ENCODE data around the gene PRR33. TPM values are rescaled to one million over a fixed set of nuclear protein-coding genes. Genes with fewer than 3 reads are reported as not detected.

The PRR33 gene
- total RNA-seq, 2 experiments from 2014 or later: not detected

DNA sequence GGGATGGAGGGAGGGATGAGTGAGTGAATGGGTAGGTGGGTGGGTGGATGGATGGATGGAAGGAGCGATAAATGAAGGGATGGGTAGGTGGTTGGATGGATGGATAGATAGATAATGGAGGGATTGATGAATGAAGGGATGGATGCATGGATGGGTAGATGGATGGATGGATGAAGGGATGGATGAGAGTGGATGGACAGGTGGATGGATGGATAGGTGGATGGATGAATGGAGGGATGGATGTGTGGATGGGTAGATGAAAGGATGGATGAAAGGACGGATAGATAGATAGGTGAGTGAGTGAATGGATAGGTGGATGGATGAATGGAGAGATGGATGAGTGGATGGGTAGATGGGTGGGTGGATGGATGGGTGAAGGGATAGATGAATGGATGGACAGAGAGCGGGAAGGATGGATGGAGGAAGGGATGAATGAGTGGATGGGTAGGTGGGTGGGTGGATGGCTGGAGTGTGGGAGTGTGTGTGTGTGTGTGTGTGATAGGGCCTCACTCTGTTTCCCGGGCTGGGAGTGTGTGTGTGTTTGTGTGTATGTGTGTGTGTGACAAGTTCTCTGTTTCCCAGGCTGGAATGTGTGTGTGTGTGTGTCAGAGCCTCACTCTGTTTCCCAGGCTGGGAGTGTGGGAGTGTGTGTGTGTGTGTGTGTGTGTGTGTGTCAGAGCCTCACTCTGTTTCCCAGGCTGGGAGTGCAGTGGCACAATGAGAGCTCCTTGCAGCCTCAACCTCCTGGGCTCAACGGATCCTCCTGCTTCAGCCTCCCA, 2.1 kb upstream of the PRR33 start:
- Mint-ChIP-seq H3K9me3 (no peaks in the 10 kb centered on the region), H3K4me1 (ENCODE audit: low read depth) (peaks cover 19% of the 10 kb centered on the region), H3K36me3 (ENCODE audit: low read depth) (peaks cover 4% of the 10 kb centered on the region), H3K27ac (peak overlapping the region; percentile 29), H3K4me3 (no peak overlapping the region), H3K27me3 (peaks cover 7% of the 10 kb centered on the region)
- TF ChIP-seq, protein P1, sequence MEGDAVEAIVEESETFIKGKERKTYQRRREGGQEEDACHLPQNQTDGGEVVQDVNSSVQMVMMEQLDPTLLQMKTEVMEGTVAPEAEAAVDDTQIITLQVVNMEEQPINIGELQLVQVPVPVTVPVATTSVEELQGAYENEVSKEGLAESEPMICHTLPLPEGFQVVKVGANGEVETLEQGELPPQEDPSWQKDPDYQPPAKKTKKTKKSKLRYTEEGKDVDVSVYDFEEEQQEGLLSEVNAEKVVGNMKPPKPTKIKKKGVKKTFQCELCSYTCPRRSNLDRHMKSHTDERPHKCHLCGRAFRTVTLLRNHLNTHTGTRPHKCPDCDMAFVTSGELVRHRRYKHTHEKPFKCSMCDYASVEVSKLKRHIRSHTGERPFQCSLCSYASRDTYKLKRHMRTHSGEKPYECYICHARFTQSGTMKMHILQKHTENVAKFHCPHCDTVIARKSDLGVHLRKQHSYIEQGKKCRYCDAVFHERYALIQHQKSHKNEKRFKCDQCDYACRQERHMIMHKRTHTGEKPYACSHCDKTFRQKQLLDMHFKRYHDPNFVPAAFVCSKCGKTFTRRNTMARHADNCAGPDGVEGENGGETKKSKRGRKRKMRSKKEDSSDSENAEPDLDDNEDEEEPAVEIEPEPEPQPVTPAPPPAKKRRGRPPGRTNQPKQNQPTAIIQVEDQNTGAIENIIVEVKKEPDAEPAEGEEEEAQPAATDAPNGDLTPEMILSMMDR (IDR thresholded peaks at IDR 0.05): no peak
- Histone ChIP-seq H3K9me3 (ENCODE audit: control insufficient read depth in 1 of 2, insufficient read depth in 1 of 2, low read length in 2 of 2) (no peaks in the 10 kb centered on the region), H3K27ac (ENCODE audit: low read depth in 1 of 2, low read length in 2 of 2) (no peak overlapping the region), H3K4me1 (ENCODE audit: insufficient read depth, low read length) (peaks cover 39% of the 10 kb centered on the region), H3K36me3 (ENCODE audit: insufficient read depth, low read length) (peaks cover 5% of the 10 kb centered on the region), H3K4me3 (ENCODE audit: low read length) (no peak overlapping the region), H3K27me3 (ENCODE audit: control insufficient read depth in 1 of 2, insufficient read depth in 2 of 2, low read length in 2 of 2) (peaks cover 0 to 3% of the 10 kb centered on the region in 2 experiments)
- ChIA-PET CTCF (no interaction called here), POLR2A (no interaction called here)
- ATAC-seq (ENCODE audit: poor library complexity) (no peak), DNase-seq (no peak)
- intact Hi-C loops (cut with DNase I, micrococcal nuclease): loop anchor here (1.0 kb wide), 2 partner anchors 23 to 46 kb away; no protein-coding TSS in a partner anchor

DNA sequence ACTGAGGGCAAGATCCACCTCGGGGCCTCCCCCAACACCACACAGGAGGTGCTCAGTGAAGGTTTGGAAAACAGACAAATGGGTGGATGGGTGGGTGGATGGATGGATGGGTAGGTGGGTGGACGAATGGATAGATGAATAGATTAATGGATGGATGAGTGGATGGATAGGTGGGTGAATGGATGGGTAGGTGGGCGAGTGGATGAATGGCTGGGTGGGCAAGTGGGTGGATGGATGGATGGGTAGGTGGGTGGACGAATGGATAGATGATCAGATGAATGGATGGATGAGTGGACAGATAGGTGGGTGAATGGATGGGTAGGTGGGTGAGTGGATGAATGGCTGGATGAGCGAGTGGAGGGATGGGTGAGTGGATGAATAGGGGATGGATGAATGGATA, 863 bp upstream of the PRR33 start:
- intact Hi-C loops (cut with DNase I, micrococcal nuclease): no loop called here
- H3K27me3 Mint-ChIP-seq: peaks cover 2% of the 10 kb centered on the region
- ATAC-seq (ENCODE audit: poor library complexity): no peak
- peak overlapping the region; percentile 27 for H3K4me3 Mint-ChIP-seq
- H3K4me1 Mint-ChIP-seq (ENCODE audit: low read depth): peaks cover 30% of the 10 kb centered on the region
- DNase-seq: no peak
- TF ChIP-seq, protein P1 (IDR thresholded peaks at IDR 0.05): no peak
- peaks cover 18% of the 10 kb centered on the region for H3K36me3 ChIP-seq (ENCODE audit: insufficient read depth, low read length)
- no peak overlapping the region for H3K27ac ChIP-seq (ENCODE audit: low read depth in 1 of 2, low read length in 2 of 2)
- no peak overlapping the region for H3K27ac Mint-ChIP-seq
- POLR2A ChIA-PET: interaction anchor here (0.8 to 5.2 kb wide), 2 partner anchors 13 to 25 kb away, joined by 4 to 40 read pairs; no protein-coding TSS in a partner anchor
- H3K4me1 ChIP-seq (ENCODE audit: insufficient read depth, low read length): peaks cover 51% of the 10 kb centered on the region
- CTCF ChIA-PET: no interaction called here
- H3K9me3 Mint-ChIP-seq: no peaks in the 10 kb centered on the region
- peaks cover 11% of the 10 kb centered on the region for H3K36me3 Mint-ChIP-seq (ENCODE audit: low read depth)
- H3K27me3 ChIP-seq (ENCODE audit: control insufficient read depth in 1 of 2, insufficient read depth in 2 of 2, low read length in 2 of 2): no peaks in the 10 kb centered on the region
- H3K4me3 ChIP-seq (ENCODE audit: low read length): no peak overlapping the region
- H3K9me3 ChIP-seq (ENCODE audit: control insufficient read depth in 1 of 2, insufficient read depth in 1 of 2, low read length in 2 of 2): no peaks in the 10 kb centered on the region

DNA sequence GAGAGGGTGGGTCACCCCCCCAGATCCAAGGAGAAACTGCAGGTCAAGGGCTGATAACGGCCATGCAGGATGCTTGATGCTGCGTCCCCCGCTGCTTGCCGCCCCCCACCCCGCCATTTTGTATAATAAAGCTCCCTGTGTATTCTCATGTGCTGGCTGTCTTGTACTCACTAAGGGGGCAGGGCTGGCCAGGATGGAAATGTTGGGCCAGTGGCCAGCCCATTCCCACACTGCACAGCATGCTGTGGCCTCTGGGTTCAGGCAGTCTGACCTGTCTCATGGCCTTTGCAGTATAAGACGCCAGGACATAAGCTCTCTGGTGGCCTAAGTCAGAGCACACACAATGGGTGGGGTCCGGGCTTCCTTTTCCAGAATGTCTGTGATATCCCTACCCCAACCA, 421 bp upstream of the PRR33 start:
- H3K36me3 Mint-ChIP-seq (ENCODE audit: low read depth): peaks cover 11% of the 10 kb centered on the region
- Histone ChIP-seq H3K4me1 (ENCODE audit: insufficient read depth, low read length) (peaks cover 53% of the 10 kb centered on the region), H3K27me3 (ENCODE audit: control insufficient read depth in 1 of 2, insufficient read depth in 2 of 2, low read length in 2 of 2) (no peaks in the 10 kb centered on the region), H3K9me3 (ENCODE audit: control insufficient read depth in 1 of 2, insufficient read depth in 1 of 2, low read length in 2 of 2) (no peaks in the 10 kb centered on the region), H3K36me3 (ENCODE audit: insufficient read depth, low read length) (peaks cover 22% of the 10 kb centered on the region), H3K4me3 (ENCODE audit: low read length) (no peak overlapping the region), H3K27ac (ENCODE audit: low read depth in 1 of 2, low read length in 2 of 2) (no peak overlapping the region)
- DNase-seq: no peak
- TF ChIP-seq, protein P1 (IDR thresholded peaks at IDR 0.05): no peak
- H3K27ac Mint-ChIP-seq: peak overlapping the region; percentile 70
- no peaks in the 10 kb centered on the region for H3K27me3 Mint-ChIP-seq
- peak overlapping the region; percentile 51 for H3K4me3 Mint-ChIP-seq
- CTCF ChIA-PET: no interaction called here
- POLR2A ChIA-PET: interaction anchor here (0.8 to 5.2 kb wide), 4 partner anchors 10 to 29 kb away, joined by 4 to 40 read pairs (median 9); no protein-coding TSS in a partner anchor
- intact Hi-C loops (cut with DNase I, micrococcal nuclease): no loop called here
- ATAC-seq (ENCODE audit: poor library complexity): no peak
- H3K4me1 Mint-ChIP-seq (ENCODE audit: low read depth): peaks cover 31% of the 10 kb centered on the region
- H3K9me3 Mint-ChIP-seq: no peaks in the 10 kb centered on the region

Measured in CD4-positive, alpha-beta T cell (primary cell).